Thyroid gland (tissue), 4 donors: ENCODE measurements around the gene GBP1. TPM values are rescaled to one million over a fixed set of nuclear protein-coding genes. Genes with fewer than 3 reads are reported as not detected.

ENCODE experiments used
- DNase-seq, 2 donors: peaks; one replicate each; pipeline ENCODE4 v3.0.0-alpha.2; 2019
- H3K27ac ChIP-seq, 3 donors: fragments of 200-600 bp; sonication (generic); 1 replicate in 2 of 3; 2 replicates in 1 of 3; pipeline ENCODE4 v1.5.1; 2016 to 2019; ENCODE audit warnings: mild to moderate bottlenecking in 1 of 3, moderate library complexity in 1 of 3
- H3K27me3 ChIP-seq: fragments of 200-600 bp; sonication (generic); one replicate; pipeline ENCODE4 v1.5.1; 2019
- H3K36me3 ChIP-seq, 2 donors: fragments of 200-600 bp; sonication (generic); one replicate each; pipeline ENCODE4 v1.5.1; 2016 to 2019
- H3K4me1 ChIP-seq, 2 donors: fragments of 200-600 bp; sonication (generic); one replicate each; pipeline ENCODE4 v1.5.1; 2017 to 2019
- H3K4me3 ChIP-seq, 3 donors: fragments of 200-600 bp; sonication (generic); replicated peaks in 1 of 3; 1 replicate in 2 of 3; 2 replicates in 1 of 3; pipeline ENCODE4 v1.5.1; 2016; ENCODE audit warnings: mild to moderate bottlenecking in 1 of 3
- H3K9me3 ChIP-seq: fragments of 200-600 bp; sonication (generic); one replicate; pipeline ENCODE4 v1.5.1; 2017
- CTCF ChIP-seq, 6 experiments: fragments of 200-600 bp in 3 of 6; fragments of 450-650 bp in 3 of 6; sonication (generic) in 3 of 6; IDR thresholded peaks; one replicate each; pipeline ENCODE4 v1.5.1; 2016 to 2019; ENCODE audit warnings: antibody characterized with exemption in 6 of 6, mild to moderate bottlenecking in 2 of 6, inconsistent platforms in 1 of 6, moderate library complexity in 1 of 6
- POLR2A ChIP-seq, 2 donors: fragments of 450-650 bp; IDR thresholded peaks; one replicate each; pipeline ENCODE4 v1.6.1; 2017; ENCODE audit warnings: antibody characterized with exemption in 2 of 2, mild to moderate bottlenecking in 2 of 2, moderate library complexity in 1 of 2
- WGBS, 2 donors: methylation state at CpG; one replicate each; pipeline ENCODE4 v1.1.5; 2017; 5-methylcytosine and 5-hydroxymethylcytosine counted together
- intact Hi-C: fragments of 100-400 bp; cut with DNase I; formaldehyde crosslinking; loops from one replicate; pipeline ENCODE4 v1.15.1; 2023
- total RNA-seq, 4 donors: library from RNA; depleted of rRNA; stranded (reverse); fragments of >200 nt; gene quantifications; one replicate each; pipeline ENCODE4 v1.2.3, GENCODE V29; 2016

Gene GBP1
- 10 to 100 TPM; 15.0 to 54.3 (median 22.9) TPM for total RNA-seq

GRCh38 chr1:89065079-89065868 is at the start of gene GBP1:
TSS of gene GBP1 (minus strand) at chr1:89065208. CDS start at chr1:89063234, 1,974 bp downstream.
- DNase-seq: no peak
- Histone ChIP-seq H3K27ac (peak within 1 kb of the TSS; percentile 80 to 93 (median 81)), H3K4me1 (peaks cover 22 to 30% of the 10 kb centered on the region in 2 donors), H3K9me3 (no peaks in the 10 kb centered on the region), H3K4me3 (peak within 1 kb of the TSS in 2 of 3 donors; percentile 1 to 20), H3K27me3 (no peaks in the 10 kb centered on the region), H3K36me3 (no peaks in the 10 kb centered on the region)
- 21 to 24% methylated on average over 4 of the region's 4 CpGs for WGBS, 2 donors
- peak in 1 of 2 donors; percentile 64 for TF ChIP-seq POLR2A (IDR thresholded peaks at IDR 0.05)
- no peak for TF ChIP-seq CTCF (IDR thresholded peaks at IDR 0.05)
- intact Hi-C loops: no loop called here

GRCh38 chr1:89114662-89115061 is 49.7 kb upstream of the GBP1 start:
- Histone ChIP-seq H3K4me1 (no peaks in the 10 kb centered on the region), H3K9me3 (no peaks in the 10 kb centered on the region), H3K4me3 (no peak overlapping the region), H3K36me3 (peaks cover 0 to 10% of the 10 kb centered on the region in 2 donors), H3K27me3 (no peaks in the 10 kb centered on the region), H3K27ac (no peak overlapping the region)
- 83 to 86% methylated on average over 2 of the region's 2 CpGs for WGBS, 2 donors
- TF ChIP-seq POLR2A (IDR thresholded peaks at IDR 0.05) (no peak), CTCF (IDR thresholded peaks at IDR 0.05) (no peak)
- intact Hi-C loops: no loop called here
- DNase-seq: no peak

- Histone ChIP-seq H3K9me3 (no peaks in the 10 kb centered on the region), H3K36me3 (peaks cover 0 to 14% of the 10 kb centered on the region in 2 donors), H3K4me1 (no peaks in the 10 kb centered on the region), H3K4me3 (no peak overlapping the region), H3K27ac (no peak overlapping the region), H3K27me3 (no peaks in the 10 kb centered on the region)
- intact Hi-C loops: no loop called here
- TF ChIP-seq CTCF (IDR thresholded peaks at IDR 0.05) (no peak), POLR2A (IDR thresholded peaks at IDR 0.05) (no peak)
- WGBS, 2 donors: 80 to 85% methylated on average over 5 of the region's 5 CpGs
- no peak for DNase-seq
These were observed 48.0 kb upstream of the GBP1 start for GRCh38 chr1:89112871-89113613.

GRCh38 chr1:89104687-89105086 is 39.7 kb upstream of the GBP1 start:
- TF ChIP-seq POLR2A (IDR thresholded peaks at IDR 0.05) (no peak), CTCF (IDR thresholded peaks at IDR 0.05) (no peak)
- Histone ChIP-seq H3K4me3 (no peak overlapping the region), H3K27me3 (no peaks in the 10 kb centered on the region), H3K36me3 (peaks cover 0 to 9% of the 10 kb centered on the region in 2 donors), H3K27ac (no peak overlapping the region), H3K9me3 (no peaks in the 10 kb centered on the region), H3K4me1 (no peaks in the 10 kb centered on the region)
- 92 to 96% methylated on average over 17 of the region's 17 CpGs for WGBS, 2 donors
- no peak for DNase-seq
- intact Hi-C loops: no loop called here

- 91 to 97% methylated on average over 2 of the region's 2 CpGs for WGBS, 2 donors
These were observed 39.1 kb upstream of the GBP1 start for GRCh38 chr1:89104147-89104546.

More at GRCh38 chr1:89104147-89104546, 39.1 kb upstream of the GBP1 start:
- H3K36me3 ChIP-seq: peaks cover 0 to 5% of the 10 kb centered on the region in 2 donors
- H3K27me3 ChIP-seq: no peaks in the 10 kb centered on the region
- H3K9me3 ChIP-seq: no peaks in the 10 kb centered on the region
- no peaks in the 10 kb centered on the region for H3K4me1 ChIP-seq
- TF ChIP-seq CTCF (IDR thresholded peaks at IDR 0.05) (no peak), POLR2A (IDR thresholded peaks at IDR 0.05) (no peak)
- no peak overlapping the region for H3K27ac ChIP-seq
- no peak overlapping the region for H3K4me3 ChIP-seq
- no peak for DNase-seq
- intact Hi-C loops: no loop called here
